Activated T-cell treated with anti-CD3 and anti-CD28 coated beads, Interleukin-2, amount 50 U/mL, for 24 hours (primary cell): ENCODE results near the gene NSD2.

Experiments used
- DNase-seq: peaks from one replicate; pipeline ENCODE4 v3.0.0-alpha.2; 2020
- H3K27ac Mint-ChIP-seq: 2 replicates; pipeline ENCODE4 v1.8.0; 2020; ENCODE audit warnings: mild to moderate bottlenecking, mixed read lengths
- H3K27me3 Mint-ChIP-seq: 2 replicates; pipeline ENCODE4 v1.8.0; 2020; ENCODE audit warnings: mixed read lengths
- H3K36me3 Mint-ChIP-seq: 2 replicates; pipeline ENCODE4 v1.8.0; 2020; ENCODE audit warnings: low read depth, mixed read lengths
- H3K4me1 Mint-ChIP-seq: 2 replicates; pipeline ENCODE4 v1.8.0; 2020; ENCODE audit warnings: low read depth, mixed read lengths
- H3K4me3 Mint-ChIP-seq: 2 replicates; pipeline ENCODE4 v1.8.0; 2020; ENCODE audit warnings: mild to moderate bottlenecking, moderate library complexity, mixed read lengths
- H3K9me3 Mint-ChIP-seq: 2 replicates; pipeline ENCODE4 v1.8.0; 2020; ENCODE audit warnings: mixed read lengths

The NSD2 gene

DNA sequence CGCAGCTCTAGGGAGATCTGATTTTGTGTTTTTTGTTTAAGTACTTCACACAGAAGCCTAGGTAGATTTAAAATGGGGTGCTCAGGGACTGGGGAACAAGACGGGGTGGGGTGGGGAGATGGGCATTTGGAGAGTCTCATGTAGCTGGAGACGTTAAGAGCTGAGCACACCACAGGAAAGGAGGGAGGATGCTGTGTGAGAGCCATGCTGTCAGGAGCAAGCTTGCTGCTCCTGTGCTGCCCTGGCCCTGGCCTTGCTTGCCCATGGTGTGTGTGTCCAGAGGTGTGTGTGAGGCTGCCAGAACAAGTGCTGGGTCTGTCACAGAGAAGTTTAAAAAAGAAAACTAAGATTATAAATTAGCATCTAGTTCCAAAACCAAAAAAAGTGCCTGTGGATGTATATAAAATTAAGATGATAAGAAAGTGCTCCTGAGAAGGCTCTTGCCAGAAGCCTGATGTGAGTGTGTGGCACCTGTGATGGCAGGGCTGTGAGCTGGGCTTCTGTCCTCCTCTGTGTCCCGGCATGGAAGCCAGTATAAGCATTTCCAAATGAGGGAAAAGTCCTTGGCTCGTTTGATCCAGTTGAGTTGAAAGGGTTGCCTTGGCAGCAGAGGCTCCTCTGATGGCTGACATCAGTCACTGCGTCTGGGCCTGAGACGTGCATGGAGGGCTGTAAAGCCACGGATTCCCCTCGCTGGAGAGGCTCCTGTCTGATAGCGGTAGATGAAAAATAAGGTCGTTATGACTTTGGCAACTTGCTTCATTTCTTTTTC is 74.1 kb downstream of the NSD2 start:
- no peak overlapping the region for H3K27ac Mint-ChIP-seq
- no peak for DNase-seq
- H3K4me1 Mint-ChIP-seq = no peaks in the 10 kb centered on the region

DNA sequence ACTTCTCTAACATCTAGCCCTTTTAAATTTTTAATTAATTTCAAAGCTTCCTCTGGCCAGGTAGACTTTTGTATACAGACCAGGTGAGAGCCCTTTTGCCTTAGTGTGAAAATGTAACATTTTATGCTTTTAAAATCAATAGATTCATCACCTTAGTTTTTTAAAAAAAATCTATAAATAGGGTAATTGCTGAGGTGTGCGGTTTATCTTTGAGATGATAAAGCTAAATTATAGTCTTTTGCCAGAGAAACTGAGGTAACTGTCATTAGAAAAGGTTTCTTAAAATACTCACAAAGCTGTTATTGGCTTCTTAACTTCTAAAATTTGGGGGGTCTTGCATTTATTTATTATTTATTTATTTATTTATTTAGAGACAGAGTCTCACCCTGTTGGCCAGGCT is 74.7 kb downstream of the NSD2 start:
- H3K27ac Mint-ChIP-seq = no peak overlapping the region
- H3K4me1 Mint-ChIP-seq = no peaks in the 10 kb centered on the region
- H3K9me3 Mint-ChIP-seq = no peaks in the 10 kb centered on the region
- no peak for DNase-seq
- H3K27me3 Mint-ChIP-seq = no peaks in the 10 kb centered on the region
- H3K36me3 Mint-ChIP-seq = peaks cover 90% of the 10 kb centered on the region
- H3K4me3 Mint-ChIP-seq = no peak overlapping the region

More for the DNA sequence above, 74.1 kb downstream of the NSD2 start:
- no peaks in the 10 kb centered on the region for H3K27me3 Mint-ChIP-seq
- peaks cover 90% of the 10 kb centered on the region for H3K36me3 Mint-ChIP-seq
- H3K4me3 Mint-ChIP-seq = no peak overlapping the region
- H3K9me3 Mint-ChIP-seq = no peaks in the 10 kb centered on the region

DNA sequence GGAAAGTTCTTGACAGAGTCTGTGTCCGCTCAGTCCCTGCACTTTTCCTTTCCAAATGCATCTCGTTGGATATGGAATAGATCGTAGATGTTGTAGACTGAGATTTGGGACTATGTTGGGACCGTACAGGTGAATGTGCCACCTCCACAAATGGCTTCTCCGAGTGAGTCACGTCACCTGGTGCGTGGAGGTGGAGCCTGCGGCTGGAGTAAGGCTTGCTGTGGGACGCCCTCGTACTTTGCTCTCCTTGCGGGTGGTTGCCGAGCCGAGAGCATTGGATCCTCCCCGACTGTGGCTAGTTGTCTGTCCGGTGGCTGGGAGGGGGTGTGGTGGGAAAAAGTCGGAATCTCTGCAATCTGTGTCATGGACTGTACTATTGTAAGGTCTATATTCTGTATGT is 77.0 kb downstream of the NSD2 start:
- no peak overlapping the region for H3K27ac Mint-ChIP-seq
- H3K9me3 Mint-ChIP-seq = no peaks in the 10 kb centered on the region
- H3K4me1 Mint-ChIP-seq = no peaks in the 10 kb centered on the region
- peaks cover 90% of the 10 kb centered on the region for H3K36me3 Mint-ChIP-seq
- H3K4me3 Mint-ChIP-seq = no peak overlapping the region
- H3K27me3 Mint-ChIP-seq = no peaks in the 10 kb centered on the region
- no peak for DNase-seq

DNA sequence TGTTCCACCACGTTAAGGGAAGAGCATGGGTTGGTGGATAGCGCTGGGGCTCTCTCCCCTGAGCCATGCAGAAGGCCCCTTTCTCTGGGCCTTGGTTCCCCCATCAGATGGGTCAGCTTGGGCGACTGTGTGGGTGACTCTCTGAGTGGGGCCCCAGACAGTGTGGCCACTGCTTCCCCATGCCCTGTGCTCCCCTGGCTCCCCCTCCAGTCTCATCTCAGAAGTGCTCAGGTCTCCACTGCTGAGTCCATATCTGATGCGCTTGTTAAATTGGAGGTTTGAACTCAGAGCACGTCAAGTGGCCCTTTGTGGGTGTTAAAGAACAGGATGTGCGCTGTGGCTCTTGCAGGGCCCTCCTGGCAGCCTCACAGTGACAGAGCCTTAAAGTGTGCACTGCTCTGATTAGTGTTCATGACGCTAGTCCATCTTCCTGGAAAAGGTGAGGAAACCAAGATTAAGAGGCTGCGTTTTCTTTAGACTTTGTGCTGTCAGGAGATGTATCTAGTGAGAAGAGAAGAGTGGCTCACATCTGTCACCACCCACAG is 77.8 kb downstream of the NSD2 start:
- Mint-ChIP-seq H3K4me3 (no peak overlapping the region), H3K9me3 (no peaks in the 10 kb centered on the region), H3K36me3 (peaks cover 90% of the 10 kb centered on the region), H3K27me3 (no peaks in the 10 kb centered on the region), H3K27ac (no peak overlapping the region), H3K4me1 (no peaks in the 10 kb centered on the region)
- DNase-seq = no peak

DNA sequence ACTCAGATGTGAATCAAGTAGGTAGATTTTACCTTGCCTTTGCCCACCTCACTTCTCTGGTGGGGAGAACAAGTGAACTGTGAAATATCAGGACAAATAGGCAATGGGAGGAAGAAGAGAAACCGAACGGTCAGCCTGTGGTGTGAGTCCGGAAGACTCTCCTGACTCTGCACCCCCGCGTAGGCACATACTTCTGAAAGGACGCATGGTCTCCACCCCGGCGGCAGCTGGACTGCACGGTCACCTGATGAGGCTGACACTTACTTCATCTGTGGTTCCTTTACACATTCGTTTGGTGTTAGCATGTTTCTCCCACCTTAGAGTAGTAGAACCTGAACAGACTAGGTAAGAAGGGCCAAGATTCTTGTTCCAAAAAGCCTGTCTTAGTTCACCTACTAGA is 79.2 kb downstream of the NSD2 start:
- H3K27me3 Mint-ChIP-seq = no peaks in the 10 kb centered on the region
- H3K9me3 Mint-ChIP-seq = no peaks in the 10 kb centered on the region
- peaks cover 92% of the 10 kb centered on the region for H3K36me3 Mint-ChIP-seq
- H3K27ac Mint-ChIP-seq = no peak overlapping the region
- DNase-seq = no peak
- H3K4me1 Mint-ChIP-seq = no peaks in the 10 kb centered on the region
- H3K4me3 Mint-ChIP-seq = no peak overlapping the region

DNA sequence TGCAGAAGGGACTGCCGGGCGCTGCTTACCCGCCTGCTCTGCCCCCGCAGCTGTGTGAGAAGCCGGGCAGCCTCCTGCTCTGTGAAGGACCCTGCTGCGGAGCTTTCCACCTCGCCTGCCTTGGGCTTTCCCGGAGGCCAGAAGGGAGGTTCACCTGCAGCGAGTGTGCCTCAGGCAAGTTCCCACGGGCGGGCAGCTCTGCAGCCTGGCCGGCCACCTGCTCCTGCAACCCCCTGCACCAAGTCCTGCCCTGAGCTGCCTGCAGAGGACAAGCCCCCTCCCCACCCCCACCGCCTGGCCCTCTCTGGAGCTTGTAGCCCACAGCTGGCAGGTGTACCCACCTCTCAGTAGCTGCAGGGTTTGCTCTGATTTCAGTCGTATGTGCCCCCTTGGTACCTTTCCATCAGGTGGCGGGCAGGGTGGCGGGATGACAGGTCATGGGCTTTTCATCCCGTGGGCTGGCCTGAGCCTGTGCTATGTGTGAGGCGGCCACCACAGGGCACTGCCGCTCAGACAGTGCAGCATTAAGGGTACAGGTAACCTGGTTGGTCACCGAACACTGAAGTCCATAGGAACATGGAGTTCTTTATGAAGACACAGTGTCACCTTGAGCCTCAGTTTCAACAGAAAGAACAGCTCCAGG is 81.0 kb downstream of the NSD2 start:
- no peaks in the 10 kb centered on the region for H3K4me1 Mint-ChIP-seq
- no peak overlapping the region for H3K27ac Mint-ChIP-seq
- DNase-seq = no peak
- H3K9me3 Mint-ChIP-seq = no peaks in the 10 kb centered on the region
- peaks cover 96% of the 10 kb centered on the region for H3K36me3 Mint-ChIP-seq
- H3K4me3 Mint-ChIP-seq = no peak overlapping the region
- no peaks in the 10 kb centered on the region for H3K27me3 Mint-ChIP-seq

DNA sequence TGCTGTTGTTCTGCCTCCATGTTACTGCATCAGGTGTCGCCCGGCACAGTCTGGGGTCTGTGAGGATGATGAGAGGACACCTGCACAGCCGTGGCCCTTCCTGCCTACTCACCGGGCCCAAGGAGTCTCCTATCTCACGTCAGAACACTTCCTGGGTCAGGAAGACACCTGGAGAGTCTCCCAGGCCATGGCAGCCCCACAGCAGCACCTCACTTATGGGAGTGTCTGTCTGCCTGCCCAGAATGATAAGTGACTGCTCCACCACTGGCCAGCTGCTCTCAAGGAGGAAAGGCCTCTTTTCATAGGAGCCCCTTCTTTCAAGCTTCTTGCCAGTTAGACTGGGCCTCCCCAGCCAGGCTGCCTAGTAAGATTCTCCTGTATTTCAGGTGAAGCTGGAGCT is 81.5 kb downstream of the NSD2 start:
- Mint-ChIP-seq H3K27me3 (no peaks in the 10 kb centered on the region), H3K36me3 (peaks cover 96% of the 10 kb centered on the region), H3K4me1 (no peaks in the 10 kb centered on the region), H3K4me3 (no peak overlapping the region), H3K27ac (peak overlapping the region; percentile 47), H3K9me3 (no peaks in the 10 kb centered on the region)
- no peak for DNase-seq

DNA sequence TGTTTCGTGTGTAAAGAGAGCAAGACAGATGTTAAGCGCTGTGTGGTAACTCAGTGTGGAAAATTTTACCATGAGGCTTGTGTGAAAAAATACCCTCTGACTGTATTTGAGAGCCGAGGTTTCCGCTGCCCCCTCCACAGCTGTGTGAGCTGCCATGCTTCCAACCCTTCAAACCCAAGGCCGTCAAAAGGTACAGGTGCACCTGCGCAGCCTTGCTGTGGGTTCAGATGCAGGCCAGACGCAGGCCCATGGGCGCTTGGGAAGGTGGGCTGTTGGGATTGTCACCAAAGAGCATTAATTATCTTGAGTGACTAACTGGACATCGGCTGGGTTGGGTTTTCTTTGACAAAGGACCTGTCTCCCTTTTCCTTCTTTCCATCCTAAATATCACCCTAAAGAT is 82.1 kb downstream of the NSD2 start:
- Mint-ChIP-seq H3K27me3 (no peaks in the 10 kb centered on the region), H3K27ac (no peak overlapping the region), H3K36me3 (peaks cover 96% of the 10 kb centered on the region), H3K9me3 (no peaks in the 10 kb centered on the region), H3K4me3 (no peak overlapping the region), H3K4me1 (no peaks in the 10 kb centered on the region)
- no peak for DNase-seq

DNA sequence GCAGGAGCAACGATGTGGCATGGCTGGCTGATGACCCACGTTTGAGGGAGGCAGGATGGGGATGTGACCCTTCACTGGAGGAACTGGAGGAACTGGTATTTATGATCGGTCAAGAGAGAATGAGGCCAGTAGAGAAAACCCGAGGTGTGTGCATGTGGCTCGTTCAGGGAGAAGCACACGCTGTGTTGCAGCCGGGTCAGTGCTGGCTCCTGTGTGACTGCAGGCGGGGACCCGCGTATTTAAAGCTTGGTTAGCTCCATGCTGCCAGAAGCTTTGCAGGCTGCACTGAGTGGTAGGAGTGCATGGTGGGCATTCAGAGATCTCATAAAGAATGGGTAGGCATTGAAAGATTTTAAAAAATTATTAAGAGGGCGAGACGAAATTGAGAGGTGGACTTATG is 85.4 kb downstream of the NSD2 start:
- no peaks in the 10 kb centered on the region for H3K4me1 Mint-ChIP-seq
- H3K27me3 Mint-ChIP-seq = no peaks in the 10 kb centered on the region
- H3K9me3 Mint-ChIP-seq = no peaks in the 10 kb centered on the region
- H3K27ac Mint-ChIP-seq = no peak overlapping the region
- no peak overlapping the region for H3K4me3 Mint-ChIP-seq
- DNase-seq = no peak
- peaks cover 99% of the 10 kb centered on the region for H3K36me3 Mint-ChIP-seq

DNA sequence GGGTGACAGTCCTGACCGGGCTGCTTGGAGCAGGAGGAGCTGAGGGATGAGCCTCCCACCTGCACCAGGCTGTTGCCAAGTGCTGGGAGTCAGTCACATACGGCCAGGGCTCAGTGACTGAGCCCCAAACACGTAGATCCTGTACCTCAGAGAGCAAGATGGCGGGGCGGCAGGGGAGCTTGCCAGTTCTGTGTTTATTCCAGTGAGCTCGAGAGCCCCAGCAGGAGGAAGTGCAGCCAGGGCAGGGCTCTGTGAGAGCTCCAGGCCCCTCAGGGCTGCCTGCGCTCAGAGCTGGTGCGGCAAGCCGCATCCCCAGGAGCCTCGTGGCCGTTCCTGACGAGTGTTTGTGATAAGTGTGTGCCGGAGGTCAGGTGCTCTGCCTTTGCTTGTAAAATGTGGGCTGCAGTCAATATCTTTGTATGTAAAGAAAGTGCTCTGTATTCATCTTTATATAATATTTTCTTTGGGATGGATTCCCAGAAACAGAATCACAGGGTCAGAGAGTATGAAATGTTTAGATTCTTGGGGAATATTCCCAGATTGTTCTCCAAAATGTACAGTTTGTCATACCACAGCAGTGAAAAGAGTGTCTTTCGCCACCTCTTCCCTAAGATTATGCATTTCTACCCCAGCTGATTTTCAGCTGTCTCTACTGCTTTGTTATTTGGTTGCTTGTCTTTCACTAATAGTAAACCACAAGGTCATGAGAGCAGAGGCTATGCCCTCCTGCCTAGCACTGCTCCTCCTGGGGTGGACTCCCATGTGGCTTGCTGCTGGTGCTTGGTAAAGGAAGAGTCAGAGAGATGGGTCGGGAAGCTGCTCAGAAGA is 87.3 kb downstream of the NSD2 start:
- Mint-ChIP-seq H3K4me3 (no peak overlapping the region), H3K27ac (peak overlapping the region; percentile 33), H3K36me3 (peaks cover 99% of the 10 kb centered on the region), H3K4me1 (no peaks in the 10 kb centered on the region), H3K27me3 (no peaks in the 10 kb centered on the region), H3K9me3 (no peaks in the 10 kb centered on the region)
- no peak for DNase-seq

DNA sequence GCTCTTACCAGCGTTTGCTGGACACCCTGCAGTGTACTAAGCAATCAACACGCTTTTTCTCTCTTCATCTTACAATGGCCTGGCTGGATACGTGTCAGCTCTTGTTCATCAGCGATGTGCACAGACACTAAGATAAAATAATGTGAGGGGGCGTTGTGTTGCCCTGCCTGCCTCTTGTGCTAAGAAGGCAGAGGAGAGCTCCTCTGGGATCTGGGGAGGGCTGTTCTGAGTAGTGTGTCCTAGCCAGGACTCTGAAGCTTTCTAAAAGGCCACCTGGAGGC is 87.9 kb downstream of the NSD2 start:
- no peak overlapping the region for H3K4me3 Mint-ChIP-seq

DNA sequence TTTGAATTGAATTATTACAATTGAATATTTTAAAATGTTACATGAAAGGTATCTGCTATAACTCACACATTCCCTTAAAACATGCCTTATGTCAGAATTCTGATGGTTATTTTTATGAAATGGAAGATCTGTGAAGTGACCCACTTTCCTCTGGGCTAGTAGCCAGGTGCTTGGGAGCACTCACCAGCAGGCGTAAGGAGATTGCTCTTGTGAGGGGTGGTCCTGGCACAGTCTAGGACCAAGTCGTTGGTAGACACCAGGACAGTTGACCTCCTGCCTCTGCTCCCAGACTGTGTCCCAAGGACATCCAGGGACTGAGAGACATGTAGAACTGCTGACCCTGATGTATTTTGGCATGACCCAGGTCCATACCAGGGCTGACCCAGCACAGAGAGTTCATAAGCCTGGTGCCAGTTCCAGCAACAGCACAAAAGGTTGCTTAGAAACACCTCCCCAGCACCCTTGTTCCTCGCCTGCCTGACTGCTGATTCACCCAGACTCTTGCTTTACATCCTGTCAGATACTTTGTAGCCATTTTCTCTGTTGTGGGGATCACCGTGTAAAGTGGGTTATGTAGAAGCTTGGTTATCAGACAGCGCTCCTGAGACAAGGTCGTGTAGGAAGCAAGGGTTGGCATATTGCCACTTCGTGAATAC is 89.1 kb downstream of the NSD2 start:
- Mint-ChIP-seq H3K9me3 (peaks cover 2% of the 10 kb centered on the region), H3K4me3 (no peak overlapping the region), H3K4me1 (peaks cover 8% of the 10 kb centered on the region), H3K36me3 (peaks cover 99% of the 10 kb centered on the region), H3K27ac (no peak overlapping the region), H3K27me3 (no peaks in the 10 kb centered on the region)
- no peak for DNase-seq

More for the DNA sequence above, 87.9 kb downstream of the NSD2 start:
- H3K4me1 Mint-ChIP-seq = peaks cover 1% of the 10 kb centered on the region
- H3K27ac Mint-ChIP-seq = no peak overlapping the region
- no peaks in the 10 kb centered on the region for H3K27me3 Mint-ChIP-seq
- no peaks in the 10 kb centered on the region for H3K9me3 Mint-ChIP-seq
- DNase-seq = no peak
- H3K36me3 Mint-ChIP-seq = peaks cover 99% of the 10 kb centered on the region

DNA sequence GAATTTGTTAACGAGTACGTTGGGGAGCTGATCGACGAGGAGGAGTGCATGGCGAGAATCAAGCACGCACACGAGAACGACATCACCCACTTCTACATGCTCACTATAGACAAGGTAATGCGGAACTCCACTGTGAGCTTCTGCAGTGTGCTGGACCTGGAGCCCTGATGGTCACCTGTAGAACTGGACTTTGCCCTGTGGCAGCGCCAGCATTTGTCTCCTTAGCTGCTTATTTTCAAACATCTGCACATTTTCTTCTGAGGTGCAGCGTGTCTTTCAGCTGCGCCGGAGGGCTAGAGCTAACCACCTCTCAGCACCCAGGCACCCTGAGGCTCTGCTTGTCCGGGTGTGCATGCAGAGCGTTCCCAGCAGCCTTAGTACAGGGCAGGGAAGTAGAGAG is 89.8 kb downstream of the NSD2 start:
- peaks cover 2% of the 10 kb centered on the region for H3K9me3 Mint-ChIP-seq
- no peaks in the 10 kb centered on the region for H3K27me3 Mint-ChIP-seq
- no peak for DNase-seq
- peaks cover 99% of the 10 kb centered on the region for H3K36me3 Mint-ChIP-seq
- peaks cover 12% of the 10 kb centered on the region for H3K4me1 Mint-ChIP-seq
- H3K4me3 Mint-ChIP-seq = no peak overlapping the region
- H3K27ac Mint-ChIP-seq = no peak overlapping the region

DNA sequence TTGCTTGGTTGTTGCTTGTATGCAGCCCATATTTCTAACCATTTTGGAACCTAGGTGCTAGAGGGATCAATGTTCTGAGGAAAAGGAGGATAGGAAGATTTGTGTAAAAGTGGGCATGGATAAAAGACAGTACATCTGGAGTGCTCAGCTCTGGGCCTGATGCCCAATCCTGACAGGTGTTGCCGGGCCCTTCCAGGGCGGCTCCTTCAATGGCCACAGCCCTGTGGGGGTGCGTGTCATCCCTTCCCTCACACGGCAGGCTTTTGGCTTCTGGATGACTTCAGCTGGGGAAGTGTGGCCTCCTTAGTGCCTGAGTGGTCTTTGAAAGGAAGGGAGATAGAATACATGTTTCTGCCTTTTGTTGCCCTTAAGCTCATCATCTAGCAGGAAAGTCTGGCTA is 90.4 kb downstream of the NSD2 start:
- Mint-ChIP-seq H3K4me3 (no peak overlapping the region), H3K4me1 (peaks cover 14% of the 10 kb centered on the region), H3K36me3 (peaks cover 97% of the 10 kb centered on the region), H3K9me3 (peaks cover 2% of the 10 kb centered on the region), H3K27ac (no peak overlapping the region), H3K27me3 (no peaks in the 10 kb centered on the region)
- DNase-seq = no peak
